PFSK-1 (cell line): ENCODE data around the gene RPP25L.

Experiments used
- POLR2AphosphoS5 ChIP-seq: IDR thresholded peaks from 2 replicates; pipeline ENCODE4 v1.6.1; 2012; ENCODE audit warnings: low read depth, mild to moderate bottlenecking, control low read depth, low read length, moderate library complexity
- SIN3A ChIP-seq: IDR thresholded peaks from 2 replicates; pipeline ENCODE4 v1.6.1; 2012; ENCODE audit warnings: mild to moderate bottlenecking, low read length, moderate library complexity, borderline replicate concordance; ENCODE audit not compliant: insufficient read depth
- TAF1 ChIP-seq: IDR thresholded peaks from 2 replicates; pipeline ENCODE4 v1.6.1; 2012; ENCODE audit warnings: low read length, control low read depth, borderline replicate concordance; ENCODE audit not compliant: insufficient read depth

GRCh38 chr9:34580358-34580757 is 31.5 kb downstream of the RPP25L start:
- no peak for TF ChIP-seq POLR2AphosphoS5
- TF ChIP-seq SIN3A: no peak
- TF ChIP-seq TAF1: no peak
